ENCODE measurements around the gene PLA2G2C. TPM values are rescaled to one million over a fixed set of nuclear protein-coding genes. Genes with fewer than 3 reads are reported as not detected.

The PLA2G2C gene
- total RNA-seq, 1 donor from 2014 or later: not detected

DNA sequence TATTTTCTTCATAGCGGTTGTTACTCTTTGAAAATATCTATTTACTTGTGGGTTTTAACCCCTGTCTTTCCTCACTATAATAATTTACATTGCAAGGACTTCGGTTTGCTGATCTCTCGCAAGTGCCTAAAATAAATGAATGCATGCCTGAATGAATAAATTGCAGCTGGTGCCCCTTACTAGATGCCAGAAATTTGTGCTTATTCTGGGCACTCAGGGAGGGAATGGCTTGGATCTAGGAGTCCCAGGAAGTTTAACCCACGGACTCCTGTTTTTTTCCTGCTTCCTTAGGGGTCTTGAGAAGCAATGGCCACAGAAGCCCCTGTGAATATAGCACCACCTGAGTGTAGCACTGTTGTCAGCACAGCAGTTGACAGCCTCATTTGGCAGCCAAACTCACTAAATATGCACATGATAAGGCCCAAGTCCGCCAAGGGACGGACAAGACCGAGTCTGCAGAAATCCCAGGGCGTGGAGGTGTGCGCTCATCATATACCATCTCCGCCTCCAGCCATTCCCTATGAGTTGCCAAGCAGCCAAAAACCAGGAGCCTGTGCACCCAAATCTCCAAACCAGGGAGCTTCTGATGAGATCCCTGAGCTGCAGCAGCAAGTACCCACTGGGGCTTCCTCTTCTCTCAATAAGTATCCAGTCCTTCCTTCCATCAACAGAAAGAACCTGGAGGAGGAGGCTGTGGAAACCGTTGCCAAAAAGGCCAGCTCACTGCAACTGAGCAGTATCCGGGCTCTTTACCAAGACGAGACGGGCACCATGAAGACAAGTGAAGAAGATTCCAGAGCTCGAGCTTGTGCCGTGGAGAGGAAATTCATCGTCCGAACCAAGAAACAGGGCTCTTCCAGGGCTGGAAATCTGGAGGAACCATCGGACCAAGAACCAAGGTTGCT lies 4.2 kb upstream of the PLA2G2C start:
- H3K27me3 Mint-ChIP-seq: peaks cover 50% of the 10 kb centered on the region
- TF ChIP-seq, protein P1, sequence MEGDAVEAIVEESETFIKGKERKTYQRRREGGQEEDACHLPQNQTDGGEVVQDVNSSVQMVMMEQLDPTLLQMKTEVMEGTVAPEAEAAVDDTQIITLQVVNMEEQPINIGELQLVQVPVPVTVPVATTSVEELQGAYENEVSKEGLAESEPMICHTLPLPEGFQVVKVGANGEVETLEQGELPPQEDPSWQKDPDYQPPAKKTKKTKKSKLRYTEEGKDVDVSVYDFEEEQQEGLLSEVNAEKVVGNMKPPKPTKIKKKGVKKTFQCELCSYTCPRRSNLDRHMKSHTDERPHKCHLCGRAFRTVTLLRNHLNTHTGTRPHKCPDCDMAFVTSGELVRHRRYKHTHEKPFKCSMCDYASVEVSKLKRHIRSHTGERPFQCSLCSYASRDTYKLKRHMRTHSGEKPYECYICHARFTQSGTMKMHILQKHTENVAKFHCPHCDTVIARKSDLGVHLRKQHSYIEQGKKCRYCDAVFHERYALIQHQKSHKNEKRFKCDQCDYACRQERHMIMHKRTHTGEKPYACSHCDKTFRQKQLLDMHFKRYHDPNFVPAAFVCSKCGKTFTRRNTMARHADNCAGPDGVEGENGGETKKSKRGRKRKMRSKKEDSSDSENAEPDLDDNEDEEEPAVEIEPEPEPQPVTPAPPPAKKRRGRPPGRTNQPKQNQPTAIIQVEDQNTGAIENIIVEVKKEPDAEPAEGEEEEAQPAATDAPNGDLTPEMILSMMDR (IDR thresholded peaks at IDR 0.05): no peak
- H3K36me3 Mint-ChIP-seq (ENCODE audit: low read depth): no peaks in the 10 kb centered on the region
- ATAC-seq (ENCODE audit: low read depth) (no peak), DNase-seq (no peak)
- no peak overlapping the region for H3K4me3 Mint-ChIP-seq
- CTCF ChIA-PET: no interaction called here
- H3K9me3 Mint-ChIP-seq: no peaks in the 10 kb centered on the region
- intact Hi-C loops (cut with micrococcal nuclease): no loop called here
- POLR2A ChIA-PET: no interaction called here
- H3K27ac Mint-ChIP-seq: no peak overlapping the region
- H3K4me1 Mint-ChIP-seq: peaks cover 14% of the 10 kb centered on the region

DNA sequence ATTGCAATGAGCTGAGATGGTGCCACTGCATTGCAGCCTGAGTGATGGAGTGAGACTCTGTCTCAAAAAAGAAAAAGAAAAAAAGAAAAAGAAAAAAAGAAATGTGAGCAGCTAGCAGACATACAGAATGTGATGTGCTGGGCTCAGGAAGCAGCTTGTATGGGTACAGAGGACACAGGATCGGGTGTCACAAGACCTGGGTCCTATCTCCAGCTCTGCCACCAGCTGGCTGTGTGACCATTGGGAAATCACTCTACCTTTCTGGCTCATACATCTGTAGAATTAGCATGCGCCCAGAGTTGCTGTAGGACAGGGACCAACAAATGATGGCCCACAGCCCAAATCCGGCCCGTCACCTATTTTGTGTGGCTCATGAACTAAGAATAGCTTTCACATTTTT lies 3.3 kb upstream of the PLA2G2C start:
- Mint-ChIP-seq H3K9me3 (no peaks in the 10 kb centered on the region), H3K4me3 (no peak overlapping the region), H3K27ac (no peak overlapping the region), H3K4me1 (peaks cover 14% of the 10 kb centered on the region), H3K27me3 (peaks cover 49% of the 10 kb centered on the region), H3K36me3 (ENCODE audit: low read depth) (no peaks in the 10 kb centered on the region)
- TF ChIP-seq, protein P1 (IDR thresholded peaks at IDR 0.05): no peak
- intact Hi-C loops (cut with micrococcal nuclease): no loop called here
- DNase-seq: no peak
- ChIA-PET CTCF (no interaction called here), POLR2A (no interaction called here)
- no peak for ATAC-seq (ENCODE audit: low read depth)

DNA sequence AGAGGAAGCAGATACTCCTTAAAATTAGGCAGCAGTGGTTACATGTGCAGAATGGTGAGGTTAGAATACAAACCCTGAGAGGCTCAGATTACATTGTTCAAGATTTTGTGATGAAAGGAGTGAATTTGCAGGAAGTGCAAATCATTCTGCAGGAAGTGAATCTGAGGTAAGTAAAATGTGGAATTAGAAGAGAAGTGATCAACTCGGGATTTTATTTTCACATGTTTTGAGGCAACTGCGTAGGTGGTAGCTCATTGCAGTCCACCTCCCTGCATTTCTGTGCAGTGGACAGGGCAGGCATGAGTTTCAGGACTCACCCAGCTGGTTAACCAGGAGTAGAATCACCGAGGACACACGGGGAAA lies 2.1 kb upstream of the PLA2G2C start:
- DNase-seq (no peak), ATAC-seq (ENCODE audit: low read depth) (no peak)
- H3K4me1 Mint-ChIP-seq: peaks cover 17% of the 10 kb centered on the region
- H3K9me3 Mint-ChIP-seq: no peaks in the 10 kb centered on the region
- no peak overlapping the region for H3K4me3 Mint-ChIP-seq
- CTCF ChIA-PET: interaction anchor here (1.1 to 1.5 kb wide), 2 partner anchors 35 to 270 kb away, joined by 3 to 4 read pairs; no protein-coding TSS in a partner anchor
- H3K27me3 Mint-ChIP-seq: peaks cover 54% of the 10 kb centered on the region
- POLR2A ChIA-PET: no interaction called here
- H3K36me3 Mint-ChIP-seq (ENCODE audit: low read depth): no peaks in the 10 kb centered on the region
- intact Hi-C loops (cut with micrococcal nuclease): no loop called here
- TF ChIP-seq, protein P1 (IDR thresholded peaks at IDR 0.05): no peak
- no peak overlapping the region for H3K27ac Mint-ChIP-seq

DNA sequence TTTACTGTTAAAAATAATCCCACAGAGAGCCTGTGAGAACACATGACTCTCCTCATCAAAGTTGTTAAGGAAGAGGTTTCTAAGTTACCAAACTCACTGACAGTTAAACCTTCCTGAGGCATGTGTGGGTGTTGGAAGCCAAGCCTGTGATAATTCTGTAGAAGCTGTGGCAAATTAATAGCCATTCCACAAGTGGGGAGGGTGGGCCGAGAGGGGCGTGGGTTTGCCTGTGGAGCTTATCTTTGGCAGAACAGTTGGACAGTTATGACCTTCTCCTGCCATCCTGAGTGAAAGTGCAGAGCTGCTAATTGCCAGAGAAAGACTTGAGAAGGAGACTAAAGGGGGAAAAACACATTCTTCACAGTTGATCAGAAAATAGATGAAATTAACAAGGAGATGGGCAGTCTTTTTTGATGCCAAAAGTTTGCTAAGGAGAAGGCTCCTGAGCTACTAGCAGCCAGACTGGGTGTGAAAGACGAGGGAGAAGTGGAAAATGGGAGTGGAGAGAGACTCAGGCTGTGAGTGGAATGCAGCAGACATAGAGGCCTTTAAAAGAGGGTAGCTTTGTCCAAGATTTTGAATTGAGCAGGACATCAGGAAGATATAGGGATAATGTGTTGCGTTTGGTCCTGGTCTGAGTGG lies 1.6 kb upstream of the PLA2G2C start:
- POLR2A ChIA-PET: interaction anchor here (0.5 kb wide), 1 partner anchor 873 kb away, joined by 3 read pairs; no protein-coding TSS in a partner anchor
- Mint-ChIP-seq H3K27me3 (peaks cover 56% of the 10 kb centered on the region), H3K4me3 (no peak overlapping the region), H3K4me1 (peaks cover 17% of the 10 kb centered on the region), H3K9me3 (no peaks in the 10 kb centered on the region), H3K36me3 (ENCODE audit: low read depth) (no peaks in the 10 kb centered on the region), H3K27ac (no peak overlapping the region)
- DNase-seq (no peak), ATAC-seq (ENCODE audit: low read depth) (no peak)
- CTCF ChIA-PET: interaction anchor here (1.1 to 1.5 kb wide), 2 partner anchors 35 to 269 kb away, joined by 3 to 4 read pairs; no protein-coding TSS in a partner anchor
- intact Hi-C loops (cut with micrococcal nuclease): no loop called here
- TF ChIP-seq, protein P1 (IDR thresholded peaks at IDR 0.05): no peak

All from activated B cell treated with CpG ODN at 0.5 μM for 24 hours (primary cell).